HG03280 (cell line): ENCODE measurements around the gene SORCS1.

Experiments used
- ATAC-seq: cut with Tn5 transposase; IDR thresholded peaks from one replicate; pipeline ENCODE4 v1.9.1; 2021; ENCODE audit warnings: mild to moderate bottlenecking, moderate library complexity; ENCODE audit not compliant: unreplicated experiment

SORCS1 gene

DNA sequence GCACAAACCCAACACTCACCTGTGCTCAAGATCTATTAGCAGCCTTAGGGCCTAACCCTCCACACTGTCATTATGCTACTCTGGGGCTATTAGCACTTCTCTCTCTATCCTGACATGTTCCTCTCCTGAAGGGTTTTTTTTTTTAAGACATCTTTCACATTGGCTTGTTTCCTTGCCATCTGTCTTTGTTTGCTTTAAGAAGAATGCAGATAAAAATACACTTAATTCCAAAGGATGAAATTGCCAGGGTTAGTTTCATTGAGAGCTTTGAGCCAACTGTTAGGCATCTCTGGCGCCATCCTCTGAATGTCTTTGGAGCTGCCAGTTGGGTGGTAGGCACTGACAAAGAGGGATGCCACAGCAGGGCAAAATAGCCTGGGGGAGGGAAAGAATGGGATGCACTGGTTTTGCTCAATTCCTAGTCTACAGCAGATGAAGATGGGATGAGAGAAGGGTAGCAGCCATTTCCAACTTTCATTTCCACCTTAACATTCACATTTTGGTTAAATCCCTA lies 399.2 kb downstream of the SORCS1 start:
- no peak for ATAC-seq

DNA sequence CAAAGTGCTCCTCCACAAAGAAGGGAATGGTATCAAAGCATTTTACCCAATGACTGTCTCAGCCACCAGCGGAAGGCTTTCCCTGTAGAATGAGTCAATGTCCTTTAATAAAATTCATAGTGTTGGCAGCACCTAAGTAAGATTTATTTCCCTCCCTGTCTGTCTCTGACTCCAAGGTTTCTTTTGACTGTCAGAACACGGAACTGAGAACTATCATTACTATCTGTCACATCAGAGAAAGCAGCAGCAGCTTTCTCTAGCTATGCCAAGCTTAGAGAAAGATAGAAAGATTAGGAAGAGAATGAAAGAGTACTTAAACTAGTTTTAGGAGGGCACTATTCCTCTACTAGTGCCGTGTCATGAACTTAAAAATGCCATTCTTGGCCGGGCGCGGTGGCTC lies 400.1 kb downstream of the SORCS1 start:
- ATAC-seq: no peak

DNA sequence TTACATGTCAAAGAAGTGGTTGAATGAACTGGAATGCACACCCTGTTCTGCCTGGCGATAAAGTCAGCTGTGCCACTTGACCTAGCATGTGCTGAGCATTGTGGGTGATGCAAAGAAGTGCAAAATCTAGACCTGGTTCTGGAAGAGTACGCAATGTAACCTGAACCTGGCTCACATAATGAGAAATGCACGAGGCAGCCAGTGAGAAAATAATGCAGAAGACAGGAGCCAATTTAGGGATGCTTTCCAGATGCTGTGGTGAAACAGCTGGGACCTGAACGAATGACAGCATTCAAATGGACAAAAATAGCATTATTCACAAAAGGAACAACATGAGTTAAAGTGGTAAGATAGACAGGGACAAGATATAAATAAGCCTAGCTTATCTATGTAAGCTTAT lies 402.6 kb downstream of the SORCS1 start:
- no peak for ATAC-seq

DNA sequence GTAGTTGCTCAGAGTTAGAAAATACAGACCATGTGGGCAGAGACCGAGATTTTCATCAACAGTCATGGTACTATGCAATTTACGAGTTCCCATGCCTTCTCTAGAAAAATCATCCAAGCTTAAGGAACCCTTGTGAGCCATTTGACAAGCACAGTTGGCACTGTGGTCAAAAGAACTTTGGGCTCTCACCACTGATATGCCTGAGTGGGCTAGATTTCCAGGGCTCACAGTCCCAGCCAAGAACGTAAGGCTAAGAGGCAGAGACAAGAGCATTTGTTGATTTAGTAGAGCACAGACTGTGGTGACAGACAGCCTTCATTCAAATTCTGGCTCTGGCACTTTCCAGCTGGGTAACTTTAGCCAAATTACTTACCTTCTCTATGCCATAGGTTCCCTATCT lies 407.0 kb downstream of the SORCS1 start:
- no peak for ATAC-seq

DNA sequence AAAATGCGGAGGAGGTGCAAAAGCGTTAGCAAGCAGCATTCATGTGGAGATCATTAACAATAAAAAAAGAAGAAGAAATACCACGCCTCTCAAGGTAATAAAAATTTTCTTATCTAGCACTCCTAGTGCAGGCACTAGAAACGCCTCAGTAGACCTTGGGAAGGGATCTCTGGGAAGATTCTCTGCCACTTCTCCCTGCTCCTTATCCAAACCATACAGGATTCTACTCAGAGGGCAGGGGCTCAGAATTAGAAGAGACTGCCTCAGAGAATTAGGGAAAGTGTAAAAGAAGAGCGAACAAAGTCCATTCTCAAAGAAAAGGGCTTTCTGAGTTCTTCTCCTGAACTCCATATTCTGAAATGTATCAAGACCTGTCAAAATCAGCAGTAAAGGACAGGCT lies 413.4 kb downstream of the SORCS1 start:
- ATAC-seq: no peak

DNA sequence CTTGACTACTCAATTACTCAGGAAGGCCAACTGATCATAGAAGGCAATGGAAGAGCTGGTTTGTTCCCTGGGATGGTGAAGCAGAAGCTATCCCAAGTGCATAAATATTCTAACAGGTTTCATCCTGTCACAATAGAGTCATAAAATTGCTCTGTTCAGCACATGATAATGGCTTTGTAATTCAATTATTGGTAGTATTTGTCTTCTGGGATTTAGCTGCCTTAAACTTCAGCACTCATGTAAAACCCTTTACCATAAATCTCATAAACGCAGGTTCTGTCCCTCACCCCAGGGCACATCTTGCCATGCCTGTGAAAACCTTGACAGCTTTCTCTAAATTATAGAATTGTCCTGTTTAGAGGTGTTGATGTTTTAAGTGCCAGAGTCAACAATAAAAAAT lies 417.6 kb downstream of the SORCS1 start:
- ATAC-seq: no peak

DNA sequence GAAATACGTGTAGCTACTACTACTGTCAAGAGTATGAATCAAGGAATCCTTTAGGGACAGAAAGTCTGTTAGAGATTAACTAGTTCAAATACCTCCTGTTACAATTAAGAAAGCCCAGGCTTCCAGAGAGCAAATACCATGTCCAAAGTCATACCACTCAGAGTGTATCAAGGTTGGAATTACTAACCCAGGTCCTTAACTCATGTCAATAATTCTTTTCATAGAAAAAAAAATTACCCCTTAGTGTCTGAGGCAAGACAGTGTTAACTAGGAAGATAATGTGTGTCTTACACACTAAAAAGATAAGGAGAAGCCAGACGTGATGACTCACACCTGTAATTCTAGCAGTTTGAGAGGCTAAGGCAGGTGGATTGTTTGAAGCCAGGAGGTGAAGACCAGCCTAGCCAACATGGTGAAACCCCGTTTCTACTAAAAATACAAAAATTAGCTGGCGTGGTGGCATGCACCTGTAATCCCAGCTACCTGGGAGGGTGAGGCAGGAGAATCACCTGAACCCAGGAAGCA lies 423.4 kb downstream of the SORCS1 start:
- no peak for ATAC-seq

DNA sequence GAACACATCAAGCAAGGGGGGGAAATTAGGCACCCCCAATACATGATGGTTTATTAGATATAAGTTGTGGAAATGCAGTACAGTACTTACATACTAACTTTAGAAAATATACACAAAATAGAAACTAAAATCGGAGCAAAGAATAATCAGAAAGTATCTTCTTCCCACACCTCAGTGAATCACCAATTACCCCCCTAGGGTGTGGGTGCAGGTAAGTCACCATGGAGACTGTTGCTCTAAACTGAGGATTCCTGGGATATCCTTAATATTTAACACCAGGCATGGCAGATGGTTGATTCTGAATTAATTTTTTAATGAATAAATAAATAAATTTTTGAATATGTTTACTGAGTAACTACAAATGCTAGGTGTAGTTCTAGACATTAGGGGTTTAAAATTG lies 424.4 kb downstream of the SORCS1 start:
- ATAC-seq: no peak

DNA sequence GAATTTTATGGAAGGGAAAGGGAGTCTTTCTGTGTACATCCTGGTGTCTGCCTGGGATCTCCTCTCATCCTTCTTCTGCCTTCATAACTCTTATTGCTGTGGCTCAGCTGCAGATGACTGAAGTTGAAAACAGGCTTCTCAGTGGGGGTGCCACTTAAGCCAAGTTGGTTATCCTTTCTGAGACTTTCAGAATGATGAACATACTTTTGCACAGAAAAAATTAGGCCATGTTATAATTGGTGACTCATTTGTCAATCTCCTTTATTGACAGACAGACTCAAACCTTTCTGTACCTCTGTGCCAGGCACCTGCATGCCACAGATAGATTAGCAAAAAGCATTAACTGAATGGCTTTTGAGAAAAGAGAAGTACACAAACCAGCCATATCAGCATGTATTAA lies 430.3 kb downstream of the SORCS1 start:
- no peak for ATAC-seq

DNA sequence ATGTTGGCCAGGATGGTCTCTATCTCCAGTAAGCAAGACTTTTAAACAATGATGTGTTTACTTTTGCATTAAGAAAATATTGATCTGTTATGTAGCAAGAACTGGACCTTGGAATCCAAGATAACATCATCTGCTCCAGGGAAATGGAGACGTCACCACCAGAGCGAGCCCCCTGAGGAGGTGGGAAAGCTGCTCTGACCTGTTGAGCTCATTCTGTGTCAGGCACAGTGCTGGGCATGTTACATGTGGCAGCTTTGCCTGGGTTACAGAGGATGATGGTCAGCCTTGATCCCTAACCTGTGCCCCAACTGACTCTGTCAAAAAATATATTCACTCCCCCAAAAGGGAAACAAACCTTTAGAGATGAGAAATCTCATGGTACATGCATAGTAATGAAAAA lies 436.3 kb downstream of the SORCS1 start:
- ATAC-seq: no peak

DNA sequence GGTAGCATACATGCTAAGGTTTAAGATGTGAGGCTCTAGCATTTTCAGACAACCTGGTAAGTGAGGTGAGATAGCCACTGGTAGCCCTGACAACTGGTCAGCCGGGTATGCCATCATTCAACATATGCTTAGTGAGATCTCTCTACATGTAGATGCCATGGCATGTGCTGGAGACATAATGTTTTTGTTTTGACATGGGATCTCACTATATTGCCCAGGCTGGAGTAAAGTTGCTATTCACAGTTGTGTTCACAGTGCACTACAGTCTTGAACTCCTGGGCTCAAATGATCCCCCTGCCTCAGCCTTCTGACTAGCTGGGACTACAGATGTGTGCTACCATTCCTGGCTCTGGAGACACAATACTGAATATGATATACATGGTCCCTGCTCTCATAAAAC lies 437.3 kb downstream of the SORCS1 start:
- no peak for ATAC-seq

DNA sequence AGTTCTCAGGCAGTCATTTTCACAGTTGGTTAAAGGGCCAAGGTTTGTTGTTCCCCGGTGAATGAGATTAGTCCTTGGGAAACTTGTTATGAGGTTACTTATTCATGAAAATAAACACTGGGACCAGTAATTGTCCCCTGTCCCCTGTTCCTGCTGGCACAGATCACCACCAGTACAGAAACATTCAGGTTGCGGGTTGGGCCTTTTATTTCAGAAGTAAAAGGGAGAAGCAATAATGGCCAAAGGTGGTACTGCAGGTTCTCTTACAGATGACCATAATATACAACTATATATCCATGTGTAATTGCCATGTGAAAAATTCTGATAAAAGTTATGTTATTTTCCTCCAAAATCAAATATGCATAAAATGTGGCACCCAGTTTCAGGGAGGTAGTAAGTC lies 442.0 kb downstream of the SORCS1 start:
- ATAC-seq: no peak

DNA sequence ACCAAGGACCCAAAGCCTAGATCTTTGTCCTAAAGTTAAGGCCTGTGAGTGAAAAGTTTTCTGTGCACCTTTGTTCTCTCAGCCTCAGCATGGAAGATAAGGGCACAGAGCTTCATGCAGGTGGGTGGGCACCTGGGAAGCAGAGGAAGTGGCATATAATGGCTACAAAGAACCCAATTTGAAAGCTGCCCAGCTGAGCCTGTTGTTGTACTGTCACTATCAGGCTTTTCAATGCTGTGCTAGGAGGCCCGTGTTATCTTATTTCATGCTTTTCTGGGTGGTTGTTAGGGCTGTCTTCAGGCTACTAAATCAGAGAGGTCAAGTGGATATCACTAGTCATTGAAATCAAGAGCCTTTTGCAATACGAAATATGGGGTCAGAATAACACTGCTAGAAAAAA lies 443.8 kb downstream of the SORCS1 start:
- no peak for ATAC-seq

DNA sequence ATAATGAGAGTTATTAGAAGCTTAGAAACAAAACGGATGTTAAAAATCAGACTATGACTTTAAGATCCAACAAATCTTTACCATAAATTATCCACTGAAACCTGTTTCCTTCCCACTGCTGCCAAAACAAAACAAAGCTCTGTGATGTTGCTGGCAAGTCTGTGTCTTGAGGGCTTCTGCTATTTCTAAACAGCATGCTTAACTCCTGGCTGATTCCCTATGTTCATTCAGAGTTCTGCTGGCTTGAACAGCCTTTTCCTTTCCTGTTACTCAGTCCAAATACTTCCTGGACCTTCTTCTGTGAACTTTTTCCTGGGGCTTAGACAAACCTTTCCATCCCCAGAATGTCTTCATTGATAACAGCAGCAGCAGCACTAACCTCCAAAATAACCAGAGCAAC lies 448.1 kb downstream of the SORCS1 start:
- no peak for ATAC-seq

DNA sequence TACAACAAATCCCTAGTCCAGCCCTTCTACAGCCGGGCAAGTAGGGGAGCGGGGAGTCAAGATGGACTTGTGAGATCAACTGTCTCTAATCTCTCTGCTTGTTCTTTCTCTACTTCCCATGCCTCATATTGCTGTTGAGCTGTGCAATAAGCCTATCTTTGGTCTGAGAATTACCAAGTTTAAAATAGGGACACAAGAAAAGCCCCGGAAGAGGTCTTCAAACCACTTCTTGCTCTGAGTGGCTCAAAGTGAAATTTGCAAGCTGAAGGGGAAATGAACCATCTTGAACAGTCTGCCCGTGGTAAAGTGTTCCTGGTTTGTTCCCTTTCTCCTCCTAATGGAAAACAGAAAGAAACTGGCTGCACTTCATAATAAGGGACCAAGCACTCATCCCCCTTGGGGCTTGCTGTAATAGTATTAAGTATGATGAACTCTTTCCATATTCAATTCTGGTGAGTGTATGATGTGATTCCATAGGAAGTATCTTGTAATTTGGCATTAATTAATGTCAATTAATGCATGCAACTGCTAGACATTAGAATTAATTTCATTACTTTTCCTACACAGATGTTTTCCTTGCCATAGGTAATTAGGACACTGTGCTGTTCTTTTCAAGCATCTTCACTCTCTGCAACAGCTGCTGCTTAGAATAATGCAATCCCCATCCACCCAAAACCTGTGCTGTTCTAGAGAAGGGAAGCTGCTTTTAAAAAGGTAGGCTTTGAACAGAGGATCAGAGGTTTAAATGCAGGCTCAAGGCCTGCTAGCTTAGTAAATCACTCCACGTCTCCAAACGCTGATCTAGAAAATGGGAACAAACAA lies 449.6 kb downstream of the SORCS1 start:
- no peak for ATAC-seq

DNA sequence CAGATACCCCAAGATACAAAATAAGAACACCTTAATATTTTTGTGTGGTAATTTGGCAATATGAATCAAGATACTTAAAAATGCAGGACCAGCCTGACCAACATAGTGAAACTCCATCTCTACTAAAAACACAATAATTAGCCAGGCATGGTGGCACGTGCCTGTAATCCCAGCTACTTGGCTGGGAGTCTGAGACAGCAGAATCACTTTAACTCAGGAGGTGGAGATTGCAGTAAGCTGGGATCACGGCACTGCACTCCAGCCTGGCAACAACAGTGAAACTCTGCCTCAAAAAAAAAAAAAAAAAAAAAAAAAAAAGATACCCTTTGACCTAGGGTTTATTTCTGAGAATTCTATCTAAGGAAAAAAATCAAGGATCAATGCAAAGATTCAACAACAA lies 450.7 kb downstream of the SORCS1 start:
- ATAC-seq: no peak

DNA sequence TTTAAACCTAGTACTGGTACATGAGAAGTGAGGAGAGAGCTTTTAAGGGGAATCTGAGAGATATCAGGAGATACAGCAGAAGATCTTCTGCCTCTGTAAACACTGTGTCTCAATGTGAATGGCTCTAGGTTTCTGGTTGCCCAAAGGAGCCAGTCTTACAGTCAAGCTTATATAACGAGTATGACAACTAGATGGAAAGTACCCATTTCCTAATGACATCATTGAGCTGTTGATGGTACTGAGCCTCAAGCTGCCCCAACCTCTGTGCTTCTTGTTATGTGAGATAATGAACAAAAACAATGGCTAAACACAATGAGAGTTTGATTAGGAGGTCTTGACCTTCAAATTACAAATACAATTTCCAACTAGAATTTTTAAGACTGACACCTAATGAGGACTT lies 451.5 kb downstream of the SORCS1 start:
- ATAC-seq: no peak

DNA sequence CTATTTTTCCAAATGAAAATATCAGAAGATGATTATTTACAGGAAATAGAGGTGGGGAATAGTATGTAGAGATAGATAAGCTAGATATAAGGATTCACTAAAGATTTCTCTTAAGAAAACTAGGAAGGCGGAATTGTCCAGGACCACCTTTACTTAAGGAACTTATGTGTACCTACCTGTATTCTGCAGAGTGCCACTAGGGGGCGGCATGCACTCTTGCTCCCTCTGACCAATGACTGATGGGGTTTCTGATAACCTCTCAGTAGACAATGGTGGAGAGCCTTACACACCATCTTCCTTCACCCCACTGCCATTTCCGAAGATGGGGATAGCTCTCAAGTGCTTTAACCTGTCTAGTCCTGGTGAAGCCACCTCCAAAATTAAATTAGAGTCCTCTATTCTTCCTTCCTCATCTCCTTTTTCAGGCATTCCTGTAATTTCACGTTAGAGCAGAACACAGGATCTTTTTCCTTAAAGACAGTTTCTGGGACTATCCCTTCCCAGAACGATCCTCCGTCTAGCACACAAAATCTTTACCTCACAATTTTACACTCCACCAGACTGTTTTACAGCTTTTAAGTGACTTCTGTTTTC lies 453.1 kb downstream of the SORCS1 start:
- peak; percentile 88 for ATAC-seq

DNA sequence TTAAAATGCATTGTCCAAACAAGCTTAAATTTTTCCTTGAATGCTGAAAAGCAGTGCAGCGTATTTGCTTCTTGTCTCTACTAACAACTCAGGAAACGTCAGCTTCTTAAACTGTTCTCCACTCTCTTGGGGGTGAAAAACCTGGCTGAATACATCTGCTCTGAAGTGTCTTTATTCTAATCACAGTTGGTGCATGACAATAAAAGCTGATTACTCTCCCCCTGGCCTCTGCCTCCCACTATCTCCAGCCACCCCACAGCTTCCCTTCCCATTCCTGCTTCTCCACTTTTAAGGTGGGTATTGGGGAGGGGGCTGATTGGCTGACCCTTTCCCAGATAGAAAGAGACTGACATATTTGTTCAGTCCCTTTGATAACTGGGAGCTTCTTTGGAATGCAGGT lies 456.0 kb downstream of the SORCS1 start:
- ATAC-seq: no peak

DNA sequence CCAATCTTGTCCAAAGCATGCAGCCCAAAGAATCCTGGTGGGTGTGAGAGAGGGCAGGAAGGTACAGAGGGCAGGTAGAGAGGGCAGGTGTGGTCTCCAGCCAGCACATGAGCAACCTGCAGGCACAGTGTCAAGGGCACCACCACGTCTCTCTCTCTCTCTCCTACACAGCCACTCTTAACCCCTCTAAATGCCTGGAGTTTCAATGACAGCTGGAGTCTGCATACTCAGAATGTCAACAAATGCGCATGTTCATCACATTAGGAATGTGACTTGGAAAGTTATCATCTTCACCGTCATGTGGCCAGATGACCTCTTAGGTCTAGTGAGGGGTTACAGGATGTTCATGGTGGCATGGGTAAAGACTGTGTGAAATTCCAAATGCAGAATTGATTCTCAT lies 456.8 kb downstream of the SORCS1 start:
- ATAC-seq: no peak

DNA sequence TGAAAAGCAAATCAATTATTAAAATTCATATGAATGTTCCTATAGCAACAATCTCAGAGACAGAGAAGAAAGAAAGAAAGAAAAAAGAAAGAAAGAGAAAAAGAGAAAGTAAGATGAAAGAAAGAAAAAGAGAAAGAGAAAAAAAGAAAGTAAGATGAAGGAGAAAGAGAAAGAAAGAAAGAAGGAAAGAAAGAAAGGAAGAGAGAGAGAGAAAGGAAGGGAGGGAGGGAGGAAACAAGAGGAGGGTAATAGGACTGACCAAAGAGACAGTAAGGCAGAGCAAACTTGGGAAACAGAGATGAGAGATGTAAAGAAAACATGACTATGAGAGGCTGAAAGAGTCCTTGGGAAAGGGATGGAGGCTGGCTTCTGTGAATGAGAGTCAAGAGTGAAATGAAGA lies 458.4 kb downstream of the SORCS1 start:
- no peak for ATAC-seq

DNA sequence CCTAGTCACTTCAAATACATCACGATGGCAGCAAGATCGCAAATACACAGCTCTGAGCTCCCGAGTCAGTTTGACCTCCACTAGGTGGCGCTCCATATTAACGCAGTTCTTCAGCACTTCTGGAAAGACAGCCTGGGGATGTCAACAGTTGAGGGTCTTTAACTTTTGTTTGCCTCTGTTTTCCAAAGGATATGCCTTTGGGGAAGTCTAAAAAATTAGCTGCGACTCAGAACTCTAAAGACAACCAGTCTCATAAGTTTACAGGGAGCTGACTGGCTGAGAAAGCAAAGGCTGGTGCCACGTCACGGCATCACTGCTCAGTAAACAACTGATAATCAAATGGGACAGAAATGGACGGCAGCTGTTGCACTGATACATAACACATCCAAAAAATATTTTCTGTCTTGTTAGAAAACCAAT lies 458.8 kb downstream of the SORCS1 start:
- ATAC-seq: peak; percentile 78
